Measurements from ENCODE around the gene SOX2.

Gene SOX2

GRCh38 chr3:181701096-181701495 is 10.6 kb upstream of the SOX2 start:
- Histone ChIP-seq H2AFZ (ENCODE audit: low read length) (peak overlapping the region; percentile 100), H3K9me2 (replicated peaks; ENCODE audit: low read depth, low read length) (no peaks in the 10 kb centered on the region), H3K9ac (ENCODE audit: low read depth, low read length, poor library complexity, severe bottlenecking) (no peak overlapping the region), H3K79me2 (ENCODE audit: insufficient read depth, low read length) (no peaks in the 10 kb centered on the region), H3K27me3 (ENCODE audit: insufficient read depth, low read length, poor library complexity, severe bottlenecking) (no peaks in the 10 kb centered on the region), H3K9me3 (ENCODE audit: insufficient read depth, low read depth, low read length) (no peaks in the 10 kb centered on the region), H3K36me3 (ENCODE audit: insufficient read depth, low read length) (no peaks in the 10 kb centered on the region), H3K4me3 (ENCODE audit: low read length, poor library complexity, severe bottlenecking) (peak overlapping the region; percentile 79), H4K20me1 (ENCODE audit: insufficient read depth, low read length, poor library complexity, severe bottlenecking) (no peaks in the 10 kb centered on the region), H3F3A (ENCODE audit: low read depth) (no peaks in the 10 kb centered on the region), H3K4me1 (ENCODE audit: insufficient read depth, low read length, poor library complexity, severe bottlenecking) (peaks cover 17% of the 10 kb centered on the region), H3K4me2 (ENCODE audit: low read depth, low read length, poor library complexity, severe bottlenecking) (peak overlapping the region; percentile 96)
- TF ChIP-seq EZH2phosphoT487 (IDR thresholded peaks at IDR 0.05; ENCODE audit: borderline replicate concordance) (no peak), CTCF (conservative IDR thresholded peaks at IDR 0.05; ENCODE audit: low read length) (no peak)

- Histone ChIP-seq H3K4me2 (ENCODE audit: low read depth, low read length, poor library complexity, severe bottlenecking) (no peak overlapping the region), H3K9ac (ENCODE audit: low read depth, low read length, poor library complexity, severe bottlenecking) (no peak overlapping the region), H3F3A (ENCODE audit: low read depth) (no peaks in the 10 kb centered on the region), H3K4me1 (ENCODE audit: insufficient read depth, low read length, poor library complexity, severe bottlenecking) (peaks cover 12% of the 10 kb centered on the region), H3K9me2 (replicated peaks; ENCODE audit: low read depth, low read length) (no peaks in the 10 kb centered on the region), H3K4me3 (ENCODE audit: low read length, poor library complexity, severe bottlenecking) (no peak overlapping the region), H3K9me3 (ENCODE audit: insufficient read depth, low read depth, low read length) (no peaks in the 10 kb centered on the region), H2AFZ (ENCODE audit: low read length) (no peak overlapping the region), H3K79me2 (ENCODE audit: insufficient read depth, low read length) (no peaks in the 10 kb centered on the region), H4K20me1 (ENCODE audit: insufficient read depth, low read length, poor library complexity, severe bottlenecking) (no peaks in the 10 kb centered on the region), H3K27me3 (ENCODE audit: insufficient read depth, low read length, poor library complexity, severe bottlenecking) (no peaks in the 10 kb centered on the region), H3K36me3 (ENCODE audit: insufficient read depth, low read length) (no peaks in the 10 kb centered on the region)
- TF ChIP-seq EZH2phosphoT487 (IDR thresholded peaks at IDR 0.05; ENCODE audit: borderline replicate concordance) (no peak), CTCF (conservative IDR thresholded peaks at IDR 0.05; ENCODE audit: low read length) (no peak)
Observed at GRCh38 chr3:181703601-181704420, 7.9 kb upstream of the SOX2 start.

- H3K79me2 ChIP-seq (ENCODE audit: insufficient read depth, low read length) = no peaks in the 10 kb centered on the region
- no peak overlapping the region for H3K9ac ChIP-seq (ENCODE audit: low read depth, low read length, poor library complexity, severe bottlenecking)
- TF ChIP-seq EZH2phosphoT487 (IDR thresholded peaks at IDR 0.05; ENCODE audit: borderline replicate concordance) = no peak
- no peak for TF ChIP-seq CTCF (conservative IDR thresholded peaks at IDR 0.05; ENCODE audit: low read length)
- no peaks in the 10 kb centered on the region for H3K36me3 ChIP-seq (ENCODE audit: insufficient read depth, low read length)
- no peak overlapping the region for H3K4me3 ChIP-seq (ENCODE audit: low read length, poor library complexity, severe bottlenecking)
- no peaks in the 10 kb centered on the region for H3F3A ChIP-seq (ENCODE audit: low read depth)
- no peaks in the 10 kb centered on the region for H3K9me2 ChIP-seq (replicated peaks; ENCODE audit: low read depth, low read length)
- no peaks in the 10 kb centered on the region for H3K9me3 ChIP-seq (ENCODE audit: insufficient read depth, low read depth, low read length)
- H3K27me3 ChIP-seq (ENCODE audit: insufficient read depth, low read length, poor library complexity, severe bottlenecking) = no peaks in the 10 kb centered on the region
- no peak overlapping the region for H3K4me2 ChIP-seq (ENCODE audit: low read depth, low read length, poor library complexity, severe bottlenecking)
- H2AFZ ChIP-seq (ENCODE audit: low read length) = no peak overlapping the region
- peaks cover 6% of the 10 kb centered on the region for H3K4me1 ChIP-seq (ENCODE audit: insufficient read depth, low read length, poor library complexity, severe bottlenecking)
- no peaks in the 10 kb centered on the region for H4K20me1 ChIP-seq (ENCODE audit: insufficient read depth, low read length, poor library complexity, severe bottlenecking)
Observed at GRCh38 chr3:181704421-181705085, 7.2 kb upstream of the SOX2 start.

All from Loucy (cell line).